ENCODE measurements around the gene KCNC4.

Gene KCNC4

DNA sequence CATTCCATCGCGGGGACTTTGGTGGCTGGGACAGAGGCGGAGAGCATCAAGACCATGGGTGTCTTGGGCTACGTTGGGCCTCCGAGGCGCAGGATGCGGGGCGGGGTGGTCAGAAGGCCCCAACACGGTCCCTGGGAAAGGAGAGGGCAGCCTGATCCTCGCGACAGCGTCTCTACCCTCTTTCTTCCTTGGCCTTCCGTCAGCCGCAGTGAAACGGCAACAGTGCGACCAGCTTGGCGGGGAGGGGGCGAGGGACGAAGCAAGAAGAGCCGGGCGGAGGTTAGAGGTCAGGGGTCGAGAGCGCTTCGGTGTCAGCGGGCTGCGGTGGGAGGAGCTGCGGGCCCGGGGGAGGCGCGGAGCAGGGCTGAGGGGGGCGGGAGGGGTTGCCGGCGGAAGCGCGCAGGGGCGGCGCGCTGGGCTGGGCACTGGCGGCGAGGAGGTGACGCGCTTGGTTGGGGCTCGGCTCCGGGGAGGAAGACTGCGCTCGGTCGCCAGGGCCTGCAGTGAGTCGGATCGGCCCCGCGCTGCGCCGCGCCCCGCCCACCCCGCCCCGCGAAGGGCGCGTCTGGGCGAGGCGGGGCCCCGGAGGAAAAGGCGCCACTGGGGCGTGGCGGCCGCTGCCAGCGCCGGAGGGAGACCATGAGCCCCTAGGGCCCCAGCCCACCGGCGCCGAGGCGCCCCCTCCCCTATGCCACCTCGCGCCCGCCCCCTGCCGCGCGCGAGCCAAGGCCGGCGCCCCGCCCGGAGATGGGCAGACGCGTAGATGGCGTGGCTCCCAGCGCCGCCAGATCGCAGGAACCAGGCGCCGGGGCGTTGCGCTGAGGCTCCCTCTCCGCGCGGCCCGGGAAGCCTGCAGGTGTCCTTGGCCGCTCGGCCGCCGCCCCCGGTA, at the start of gene KCNC4:
TSS of gene KCNC4 (plus strand) at position 600 of the 889 bp plus-strand sequence. CDS start 1,186 bp downstream, outside the sequence.
- DNase-seq: peak; percentile 87

DNA sequence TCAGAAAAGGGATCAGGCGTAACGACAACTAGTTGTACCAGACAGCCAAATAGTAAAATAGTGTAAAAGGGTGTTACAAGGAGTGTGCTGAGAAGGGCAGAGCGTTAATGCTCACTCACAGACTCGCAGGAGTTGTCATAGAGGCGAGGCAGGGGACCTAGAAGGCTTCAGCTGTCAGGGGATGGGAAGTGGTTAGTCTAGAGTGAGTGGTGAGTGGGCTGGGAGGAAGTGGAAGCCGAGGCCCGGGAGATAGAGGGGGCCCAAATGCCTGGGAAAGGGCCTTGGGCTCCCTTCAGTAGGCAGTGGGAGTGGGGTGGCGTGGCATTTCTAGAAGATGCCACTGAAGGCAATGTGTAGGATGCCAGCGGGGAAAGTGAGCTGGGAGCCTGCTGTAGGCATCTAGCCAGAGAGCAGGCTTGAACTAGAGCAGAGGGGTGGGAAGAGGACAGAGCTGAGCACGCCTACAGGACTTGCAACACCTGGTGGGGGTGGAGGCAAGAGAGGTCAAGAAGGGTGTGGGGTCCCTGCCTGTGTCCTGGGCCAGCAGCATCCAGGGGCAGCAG, 49.5 kb upstream of the KCNC4 start:
- DNase-seq: no peak

DNA sequence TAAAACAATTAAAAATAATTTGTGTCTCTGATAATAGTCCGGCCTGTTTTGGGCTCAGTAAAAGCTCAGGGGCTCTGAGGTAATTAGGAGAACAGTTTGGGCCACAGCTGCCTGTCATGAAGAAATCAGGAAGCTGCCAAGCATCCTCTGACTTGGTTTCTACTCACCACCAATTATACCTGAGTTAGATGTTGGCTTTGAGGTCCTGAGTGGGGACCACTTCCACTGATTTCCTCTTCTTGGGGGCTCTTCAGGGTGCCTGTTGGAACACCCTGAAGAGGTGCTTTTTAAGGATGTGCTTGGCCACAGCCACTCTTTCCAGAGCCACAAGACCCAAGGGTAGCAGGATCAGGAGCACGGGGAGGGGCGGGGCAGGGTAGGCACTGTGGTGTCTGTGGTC, 48.9 kb upstream of the KCNC4 start:
- DNase-seq: no peak

DNA sequence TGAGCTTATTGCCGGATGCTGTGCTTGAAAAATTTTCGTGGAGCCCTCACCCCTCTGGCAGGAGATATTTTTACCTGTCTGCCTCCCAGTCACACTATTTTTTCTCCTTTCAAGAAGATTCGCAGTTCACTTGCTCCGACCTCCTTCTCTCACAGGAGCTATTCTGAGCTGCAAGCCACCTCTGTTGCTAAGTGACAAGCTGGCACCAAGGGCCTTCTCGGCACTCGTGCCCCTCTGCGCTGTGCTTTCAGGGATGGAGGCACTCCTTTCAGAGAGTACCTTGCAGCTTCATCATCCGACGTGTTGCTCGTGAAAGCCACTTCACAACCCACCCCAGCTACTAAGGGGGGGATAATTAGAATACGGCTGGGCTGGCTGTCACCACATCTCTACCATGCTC, 48.3 kb upstream of the KCNC4 start:
- DNase-seq: no peak

DNA sequence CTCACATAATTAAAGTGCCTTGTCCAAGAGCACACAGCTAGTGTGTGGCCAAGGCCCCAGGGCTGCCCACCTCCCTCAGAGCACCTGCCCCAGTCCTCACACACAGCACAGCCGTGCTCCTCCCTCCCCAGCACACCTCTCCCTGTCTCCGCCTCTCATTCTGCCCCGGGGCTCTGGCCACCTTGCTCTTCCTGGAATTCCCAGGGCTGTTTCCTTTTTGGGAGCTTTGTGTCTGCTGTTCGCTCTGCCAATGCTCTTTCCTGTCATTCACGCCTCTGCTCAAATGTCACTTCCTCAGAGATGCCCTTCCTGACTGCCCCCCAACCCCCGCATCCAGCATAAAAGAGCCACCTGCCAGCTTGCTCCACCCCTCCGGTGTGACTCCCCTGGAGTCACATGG, 46.5 kb upstream of the KCNC4 start:
- no peak for DNase-seq

DNA sequence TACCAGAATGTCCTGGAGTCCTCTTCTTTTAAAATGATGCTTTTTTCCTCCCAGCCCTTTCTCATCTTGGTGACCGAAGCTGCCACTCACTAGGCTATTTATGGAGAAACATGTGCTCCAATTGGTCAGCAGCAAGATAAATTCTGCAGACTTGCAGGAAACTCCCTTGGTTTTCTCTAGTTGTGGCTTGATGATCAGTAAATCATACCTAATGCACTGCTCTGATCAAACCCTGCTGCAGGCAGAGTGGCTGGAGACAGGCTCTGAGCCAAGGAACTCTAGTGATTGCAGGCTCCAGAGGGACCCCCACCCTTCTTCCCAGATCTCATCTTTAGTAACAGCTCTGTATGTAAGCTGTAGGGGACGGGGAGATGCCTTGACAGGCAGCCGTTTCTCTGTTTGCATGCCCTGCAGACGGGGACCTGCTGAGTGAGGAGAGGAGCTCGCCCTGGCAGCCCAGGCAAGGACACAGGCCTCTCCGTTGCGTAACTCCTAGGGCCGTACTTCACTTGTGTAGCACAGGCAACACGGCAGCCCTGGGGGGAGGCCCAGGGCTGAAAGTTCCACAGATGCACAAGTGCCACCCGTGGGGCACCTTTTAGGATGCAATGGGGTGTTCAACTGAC, 45.3 kb upstream of the KCNC4 start:
- DNase-seq: no peak

DNA sequence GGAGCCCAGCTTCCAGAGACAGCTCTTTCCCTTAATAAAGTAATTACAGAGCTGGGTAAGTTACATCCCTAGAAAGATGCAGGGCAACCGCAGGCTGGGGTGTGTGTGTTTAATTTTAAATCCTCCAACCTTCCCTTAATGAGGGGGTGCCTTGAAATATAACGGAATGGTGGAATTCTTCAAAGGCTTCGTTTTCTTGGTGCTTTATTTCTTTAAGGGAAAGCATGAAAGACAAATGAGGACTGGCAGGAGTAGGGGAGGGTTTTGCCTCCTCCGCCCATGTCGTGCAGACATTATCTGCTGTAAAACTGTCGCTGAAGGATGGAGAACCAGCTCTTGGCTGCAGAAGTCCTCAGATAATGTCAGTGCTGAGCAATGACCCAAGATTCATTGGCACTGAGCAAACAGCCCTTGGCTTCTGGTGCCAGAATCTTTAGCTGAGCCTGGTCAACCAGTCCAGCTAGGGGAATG, 44.3 kb upstream of the KCNC4 start:
- DNase-seq: no peak

DNA sequence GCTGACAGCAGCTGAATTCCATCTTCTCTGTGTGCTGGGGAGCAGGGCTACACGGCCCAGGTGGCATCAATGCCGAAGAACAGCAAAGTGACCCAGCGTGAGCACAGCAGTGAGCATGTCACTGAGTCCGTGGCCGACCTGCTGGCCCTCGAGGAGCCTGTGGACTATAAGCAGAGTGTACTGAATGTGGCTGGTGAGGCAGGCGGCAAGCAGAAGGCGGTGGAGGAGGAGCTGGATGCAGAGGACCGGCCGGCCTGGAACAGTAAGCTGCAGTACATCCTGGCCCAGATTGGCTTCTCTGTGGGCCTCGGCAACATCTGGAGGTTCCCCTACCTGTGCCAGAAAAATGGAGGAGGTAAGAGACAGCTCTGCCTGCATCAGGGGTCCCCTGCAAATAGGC, 43.3 kb upstream of the KCNC4 start:
- no peak for DNase-seq

DNA sequence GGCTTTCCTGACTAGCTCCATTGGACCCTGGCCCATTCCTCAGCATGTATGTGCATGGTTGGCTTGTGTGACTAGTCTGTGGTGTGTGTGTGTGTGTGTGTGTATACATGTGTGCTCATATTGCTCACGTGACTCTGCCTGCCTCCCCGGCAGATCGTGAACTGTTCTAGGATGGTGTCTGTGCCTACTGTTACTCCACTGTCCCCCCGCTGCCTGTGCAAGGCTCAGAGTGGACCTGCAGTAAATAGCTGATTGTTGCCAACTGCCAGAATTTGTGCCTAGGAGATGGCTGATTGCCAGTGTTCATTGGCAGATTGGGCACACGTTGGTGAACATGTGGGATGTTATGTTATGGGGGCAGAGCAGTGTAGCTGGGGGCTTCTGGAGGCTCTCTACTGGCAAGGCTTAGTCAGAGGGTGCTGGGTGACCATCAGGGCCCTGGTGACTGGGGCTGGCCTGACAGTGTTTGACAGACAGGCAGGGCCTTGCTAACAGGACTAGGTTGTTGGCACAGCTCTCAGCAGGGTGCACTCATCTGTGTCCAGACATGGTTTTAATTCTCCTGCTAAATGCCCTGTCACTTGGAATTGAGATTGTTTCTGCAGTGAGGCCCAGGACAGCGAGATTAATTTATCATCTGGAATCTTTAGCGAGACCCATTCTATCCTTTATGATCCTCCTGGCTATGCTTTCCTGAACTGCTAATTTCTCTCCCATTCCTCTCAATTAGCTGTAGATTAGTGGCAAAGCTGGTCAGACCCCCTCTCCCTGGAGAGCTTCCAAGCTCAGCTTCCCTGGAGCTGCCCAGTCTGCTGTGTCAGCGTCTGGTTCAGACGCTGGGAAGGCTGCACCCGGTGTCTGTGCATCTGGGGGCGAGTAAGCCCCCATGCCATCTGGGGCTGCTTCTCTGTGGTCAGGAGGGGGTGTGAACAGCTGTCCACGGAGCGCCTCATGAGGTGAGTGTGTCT, 39.1 kb upstream of the KCNC4 start:
- no peak for DNase-seq

DNA sequence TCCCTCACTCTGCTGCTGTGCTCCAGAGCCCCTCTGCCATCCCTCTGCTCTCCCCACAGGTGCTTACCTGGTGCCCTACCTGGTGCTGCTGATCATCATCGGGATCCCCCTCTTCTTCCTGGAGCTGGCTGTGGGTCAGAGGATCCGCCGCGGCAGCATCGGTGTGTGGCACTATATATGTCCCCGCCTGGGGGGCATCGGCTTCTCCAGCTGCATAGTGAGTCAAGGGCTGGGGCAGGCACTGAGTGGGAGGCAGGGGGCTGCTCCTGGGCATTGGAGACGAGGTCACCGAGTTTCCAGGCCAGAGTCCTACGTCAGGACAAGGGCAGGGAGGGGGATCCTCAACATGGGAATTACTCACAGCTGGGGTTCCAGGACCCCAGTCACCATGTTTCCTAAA, 38.1 kb upstream of the KCNC4 start:
- no peak for DNase-seq

DNA sequence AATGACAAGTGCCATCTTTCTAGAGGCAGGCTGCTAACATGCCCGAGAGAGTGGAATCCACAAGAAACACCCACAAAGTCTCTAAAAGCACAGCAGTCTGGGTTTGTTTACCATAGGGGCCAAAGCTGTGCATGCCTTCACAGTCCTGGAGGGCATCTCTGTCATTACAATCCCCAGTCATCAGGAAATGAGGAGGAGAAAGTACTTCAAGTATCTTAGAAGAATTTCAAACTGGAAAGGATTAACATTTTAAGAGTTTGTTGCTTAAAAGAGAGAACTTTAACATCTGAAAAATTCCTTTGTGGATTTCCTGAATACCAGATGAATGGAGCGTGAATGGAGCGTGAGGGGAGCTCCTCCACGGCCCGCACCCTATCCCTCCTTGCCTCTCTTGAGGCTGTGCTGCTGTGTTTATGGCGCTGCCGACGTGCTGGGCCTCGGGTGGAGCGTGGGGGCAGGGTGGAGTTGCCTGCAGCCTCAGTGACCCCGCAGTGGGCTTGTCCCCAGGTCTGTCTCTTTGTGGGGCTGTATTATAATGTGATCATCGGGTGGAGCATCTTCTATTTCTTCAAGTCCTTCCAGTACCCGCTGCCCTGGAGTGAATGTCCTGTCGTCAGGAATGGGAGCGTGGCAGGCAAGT, 36.5 kb upstream of the KCNC4 start:
- no peak for DNase-seq

DNA sequence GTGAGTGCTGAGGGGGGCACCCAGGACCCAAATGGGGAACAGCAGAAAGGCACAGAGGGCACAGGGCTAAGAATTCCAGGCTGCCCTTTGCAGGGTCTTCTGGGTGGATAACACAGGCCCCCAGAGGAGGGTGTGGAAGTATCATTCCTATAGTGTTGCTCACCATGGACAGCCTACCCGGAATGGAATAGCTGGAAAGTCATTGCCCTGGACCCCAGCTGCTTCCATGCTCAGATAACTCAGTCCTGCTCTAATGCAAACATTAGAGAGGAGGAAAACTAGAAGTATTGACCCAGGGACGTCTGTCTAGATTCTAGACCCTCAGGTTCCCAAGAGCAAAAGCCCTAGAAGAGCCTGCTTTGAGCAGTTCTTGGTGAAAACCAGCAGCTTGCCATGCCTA, 35.2 kb upstream of the KCNC4 start:
- no peak for DNase-seq

DNA sequence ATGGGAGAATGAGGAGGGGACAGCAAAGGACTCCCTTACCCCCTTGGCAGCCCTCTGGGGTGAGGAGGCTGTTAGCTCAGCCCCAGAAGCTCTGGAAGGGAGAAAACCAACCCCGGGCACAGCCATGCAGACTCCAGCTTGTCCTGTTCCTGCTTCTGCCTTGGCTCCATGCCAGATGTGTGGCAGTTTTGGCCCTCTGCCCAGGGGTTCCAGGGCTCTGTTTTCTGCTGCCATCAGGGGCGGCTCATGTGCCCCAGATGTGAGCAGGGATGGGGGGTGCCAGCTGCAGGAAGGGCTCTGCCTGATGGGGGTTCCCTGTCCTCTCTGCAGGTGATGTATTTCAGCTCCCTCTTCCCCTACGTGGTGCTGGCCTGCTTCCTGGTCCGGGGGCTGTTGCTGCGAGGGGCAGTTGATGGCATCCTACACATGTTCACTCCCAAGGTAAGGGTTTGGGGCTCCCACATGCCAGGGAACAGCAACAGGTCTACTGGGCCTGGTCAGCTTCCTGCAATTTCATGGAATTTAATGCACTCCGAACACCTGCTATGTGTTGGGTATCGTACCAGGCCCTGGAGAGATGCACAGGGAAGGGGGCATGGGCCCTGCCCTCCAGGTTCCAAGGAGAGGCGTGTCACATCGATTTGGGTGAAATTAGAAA, 33.7 kb upstream of the KCNC4 start:
- no peak for DNase-seq

DNA sequence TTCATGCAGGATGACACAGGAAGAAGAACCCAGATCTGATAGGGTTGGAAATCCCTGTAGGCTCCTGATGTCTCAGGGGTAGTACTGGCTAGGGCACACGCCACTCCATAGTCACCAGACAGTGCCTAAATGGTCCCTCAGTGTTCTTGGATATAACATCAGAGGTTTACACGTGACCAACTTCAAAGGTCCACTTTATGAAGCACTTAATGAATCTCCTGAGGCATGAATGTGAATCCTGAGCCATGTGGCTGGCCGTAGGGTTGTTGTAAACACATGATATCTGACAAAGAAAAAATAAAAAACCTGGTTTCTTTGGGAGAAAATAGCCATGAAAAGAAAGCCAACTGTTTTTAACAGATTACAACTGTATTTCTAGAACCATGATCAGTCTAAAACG, 32.3 kb upstream of the KCNC4 start:
- no peak for DNase-seq

DNA sequence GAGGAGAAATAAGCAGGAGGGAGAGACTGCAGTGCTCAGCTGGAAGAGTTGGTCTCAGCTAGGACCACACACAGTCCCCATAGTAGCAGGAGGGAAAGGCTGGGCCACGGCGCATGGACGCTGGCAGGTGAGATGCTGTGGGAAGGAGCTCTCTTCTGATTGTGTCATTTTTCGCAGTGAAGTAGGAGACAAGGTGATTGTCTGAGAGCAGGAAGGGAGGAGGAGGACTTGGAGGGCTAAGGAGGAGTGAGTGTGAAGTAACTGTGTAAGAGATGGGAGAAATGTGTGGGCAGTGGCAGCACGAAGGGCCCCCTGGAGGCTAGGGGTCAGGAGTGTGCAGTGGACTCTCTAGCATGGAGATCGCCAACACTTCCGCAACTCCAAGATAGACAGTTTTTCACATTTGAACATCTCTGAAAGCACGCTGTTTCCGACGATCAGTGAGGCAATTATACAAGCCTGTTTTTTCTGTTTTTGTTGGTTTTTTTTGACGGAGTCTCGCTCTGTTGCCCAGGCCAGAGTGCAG, 26.4 kb upstream of the KCNC4 start:
- no peak for DNase-seq

DNA sequence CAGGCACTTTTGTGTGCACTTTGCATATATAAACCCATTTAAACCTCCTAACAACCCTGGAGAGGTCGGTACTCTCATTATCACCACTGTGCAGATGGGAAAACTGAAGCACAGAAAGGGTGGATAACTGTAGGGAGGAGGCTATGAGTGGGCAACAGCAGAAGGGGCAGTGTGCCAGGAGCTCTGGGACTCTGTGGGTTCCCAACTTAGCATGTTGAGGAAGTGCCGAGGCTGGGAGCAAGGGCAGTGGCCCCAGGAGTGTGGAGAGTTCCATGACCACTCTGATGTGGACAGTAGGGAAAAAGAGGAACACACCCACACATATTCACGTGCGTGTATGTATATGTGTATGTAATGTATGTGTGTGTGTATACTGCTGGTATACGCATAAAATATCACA, 25.7 kb upstream of the KCNC4 start:
- DNase-seq: no peak

DNA sequence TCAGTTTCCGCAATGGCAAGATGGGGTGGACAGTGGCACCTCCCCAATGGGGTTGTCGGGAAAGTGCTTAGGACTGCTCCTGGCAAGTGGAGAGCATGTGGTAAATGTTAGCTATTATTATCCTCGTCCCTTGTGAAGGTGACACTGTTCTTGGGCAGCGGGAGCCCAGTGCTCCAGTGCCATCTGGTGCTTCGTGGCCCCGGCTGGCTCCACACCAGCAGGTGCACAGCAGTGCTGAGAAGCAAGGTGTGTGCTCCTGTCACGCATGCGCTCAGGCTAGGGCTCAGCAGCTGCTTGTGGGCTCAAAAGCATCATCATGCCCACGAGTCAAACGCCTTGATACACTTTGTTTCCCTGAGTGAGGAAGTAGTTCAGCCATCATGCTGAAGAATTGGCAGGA, 24.9 kb upstream of the KCNC4 start:
- DNase-seq: no peak

DNA sequence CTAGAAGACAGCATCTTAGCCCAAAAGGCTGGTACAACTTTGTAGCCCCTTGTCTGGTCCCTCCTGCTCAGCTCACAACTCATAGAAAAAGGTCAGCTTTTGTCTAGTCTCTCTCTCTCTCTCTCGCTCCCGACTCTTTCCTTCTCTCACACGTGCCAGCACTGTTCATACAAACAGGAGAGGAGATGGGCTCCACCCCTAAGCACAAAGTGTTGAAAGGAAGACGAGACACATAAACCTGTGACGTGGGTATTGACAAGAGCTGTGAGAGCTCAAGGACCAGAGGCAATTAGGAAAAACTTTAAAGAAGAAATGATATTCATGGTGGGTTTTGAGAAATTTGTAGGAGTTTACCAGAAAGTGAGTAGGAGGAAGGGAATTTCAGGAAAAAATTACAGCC, 23.6 kb upstream of the KCNC4 start:
- DNase-seq: no peak

DNA sequence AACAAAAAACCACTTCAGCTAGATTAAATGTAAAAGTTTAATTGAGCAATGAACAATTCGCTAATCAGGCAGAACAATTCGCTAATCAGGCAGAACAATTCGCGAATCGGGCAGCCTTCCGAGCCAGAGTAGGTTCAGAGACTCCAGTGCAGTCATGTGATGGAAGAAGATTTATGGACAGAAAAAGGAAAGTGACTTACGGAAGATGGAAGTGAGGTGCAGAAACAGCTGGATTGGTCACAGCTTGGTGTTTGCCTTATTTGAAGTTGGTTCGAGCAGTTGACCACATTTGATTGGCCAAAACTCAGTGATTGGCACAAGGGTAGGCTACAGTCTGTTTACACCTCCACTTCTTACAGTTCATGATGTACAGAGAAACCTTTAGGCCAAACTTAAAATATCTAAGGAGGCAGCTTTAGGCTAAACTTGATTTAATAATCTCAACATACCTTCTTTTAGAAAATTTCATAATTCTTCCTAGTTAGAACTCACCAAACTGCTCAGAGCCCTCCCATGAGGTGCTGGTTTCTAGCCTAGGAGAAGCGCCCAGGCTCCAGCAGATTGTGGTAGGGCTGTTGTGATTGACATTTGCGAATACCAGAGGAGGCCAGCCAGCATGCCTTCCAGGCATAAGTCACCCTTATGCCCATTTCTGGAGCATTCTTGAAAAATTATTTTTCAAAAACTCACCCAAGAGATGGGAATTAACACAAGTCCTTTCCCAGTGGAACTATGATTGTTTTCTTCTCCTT, 22.8 kb upstream of the KCNC4 start:
- no peak for DNase-seq

DNA sequence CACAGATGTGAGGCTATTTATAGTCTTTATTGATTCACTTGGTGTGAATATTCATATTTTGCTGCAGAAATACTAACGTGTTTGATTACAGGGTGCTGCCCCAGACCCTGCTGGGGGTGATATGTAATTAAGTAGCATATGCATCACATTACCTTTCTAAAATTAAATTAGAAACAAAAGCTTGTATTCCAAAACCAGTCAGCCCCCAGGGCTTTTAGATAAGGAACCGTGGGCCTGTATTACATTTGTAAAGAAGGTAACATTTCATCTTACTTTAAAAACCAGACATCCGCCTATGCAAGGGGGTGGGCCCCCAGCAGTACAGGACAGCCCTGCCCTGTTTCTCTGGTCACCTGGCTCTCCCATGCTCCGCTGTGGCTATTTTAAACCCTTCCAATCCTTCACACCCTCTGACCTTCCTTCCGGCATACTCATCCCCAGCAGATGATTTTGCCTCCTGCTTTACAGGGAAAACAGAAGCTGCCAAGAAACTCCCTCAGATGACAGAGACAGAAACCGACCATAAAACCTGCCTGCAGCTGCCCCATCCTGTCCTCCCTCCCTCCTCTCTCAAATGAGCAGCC, 22.0 kb upstream of the KCNC4 start:
- DNase-seq: no peak

Measured in stimulated activated CD4-positive, alpha-beta T cell treated with anti-CD3 and anti-CD28 coated beads, Interleukin-4, amount 100 ng/mL, for 24 hours (primary cell).